G401.6 (cell line): ENCODE data around the gene MED13L.

Experiments
- FAIRE-seq: peaks from 2 replicates; lab custom pipeline; 2012; peaks lifted over from hg19 to GRCh38; lab: Jason Lieb, UNC

Gene MED13L

DNA sequence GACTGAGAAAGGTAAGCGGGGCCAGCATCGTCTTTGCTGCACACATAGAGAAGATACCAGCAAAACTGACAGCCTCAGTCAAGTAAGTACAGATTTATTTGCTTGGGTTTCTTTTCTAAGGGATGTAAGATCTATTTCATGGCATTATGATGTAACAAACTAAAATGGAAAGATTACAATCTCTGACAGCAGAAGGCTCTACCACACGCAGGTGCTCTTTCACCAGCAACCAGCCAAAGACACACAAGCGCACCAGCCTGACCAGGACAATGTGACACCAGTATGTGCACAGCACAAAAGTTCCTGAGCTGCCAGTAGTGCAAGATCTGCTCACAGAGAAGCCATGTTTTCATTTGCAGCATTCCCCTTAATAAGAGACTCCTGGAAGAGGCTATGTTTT, 311.1 kb downstream of the MED13L start:
- no peak for FAIRE-seq

DNA sequence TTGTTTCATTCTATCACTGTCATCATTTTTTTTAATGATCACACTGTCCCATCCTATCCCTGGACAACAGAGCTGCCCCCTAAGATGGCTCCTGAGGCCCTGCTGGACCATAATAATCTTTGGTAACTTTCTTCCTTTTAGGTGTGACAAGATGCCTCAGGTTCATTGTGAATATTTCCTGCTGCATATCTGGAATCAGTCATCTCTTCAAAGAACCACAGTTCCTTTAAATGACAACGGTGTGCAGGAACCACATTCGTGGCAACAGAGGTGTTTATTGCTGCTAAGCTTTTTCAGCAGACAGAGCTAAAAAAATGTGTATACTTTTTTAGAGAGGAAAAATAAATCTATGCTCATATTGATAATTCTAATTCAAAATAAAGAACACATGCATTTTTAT, 312.9 kb downstream of the MED13L start:
- no peak for FAIRE-seq

DNA sequence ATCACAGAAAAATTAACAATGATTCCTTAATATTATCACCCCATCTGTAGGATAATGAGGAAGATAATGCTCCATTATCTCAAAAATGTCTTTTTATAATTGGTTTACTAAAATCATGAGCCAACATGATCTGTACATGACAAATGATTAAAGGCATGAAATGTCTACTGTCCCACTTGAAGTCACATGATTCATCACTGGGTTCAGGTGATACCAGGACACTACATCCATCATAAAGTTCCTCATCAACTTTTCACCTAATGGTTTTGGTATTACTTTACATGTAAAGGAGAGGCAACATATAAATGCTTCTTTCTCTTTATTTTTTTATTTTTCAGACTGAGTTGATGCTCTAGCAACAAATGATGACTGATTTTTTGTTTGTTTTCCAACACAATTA, 313.3 kb downstream of the MED13L start:
- FAIRE-seq = no peak

DNA sequence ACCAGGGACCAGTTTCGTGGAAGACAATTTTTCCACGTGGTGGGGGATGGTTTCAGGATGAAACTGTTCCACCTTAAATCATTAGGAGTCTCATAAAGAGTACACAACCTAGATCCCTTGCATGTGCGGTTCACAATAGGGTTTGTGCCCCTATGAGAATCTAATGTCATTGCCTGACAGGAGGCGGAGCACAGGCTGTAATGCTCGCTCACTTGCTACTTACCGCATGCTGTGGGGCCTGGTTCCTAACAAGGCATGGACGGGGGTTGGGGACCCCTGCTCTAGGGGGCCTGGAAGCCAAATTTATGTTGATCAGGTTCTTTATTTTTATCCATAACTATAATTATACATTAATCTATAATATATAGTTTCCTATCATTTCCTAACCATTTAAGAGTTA, 315.3 kb downstream of the MED13L start:
- FAIRE-seq = no peak

DNA sequence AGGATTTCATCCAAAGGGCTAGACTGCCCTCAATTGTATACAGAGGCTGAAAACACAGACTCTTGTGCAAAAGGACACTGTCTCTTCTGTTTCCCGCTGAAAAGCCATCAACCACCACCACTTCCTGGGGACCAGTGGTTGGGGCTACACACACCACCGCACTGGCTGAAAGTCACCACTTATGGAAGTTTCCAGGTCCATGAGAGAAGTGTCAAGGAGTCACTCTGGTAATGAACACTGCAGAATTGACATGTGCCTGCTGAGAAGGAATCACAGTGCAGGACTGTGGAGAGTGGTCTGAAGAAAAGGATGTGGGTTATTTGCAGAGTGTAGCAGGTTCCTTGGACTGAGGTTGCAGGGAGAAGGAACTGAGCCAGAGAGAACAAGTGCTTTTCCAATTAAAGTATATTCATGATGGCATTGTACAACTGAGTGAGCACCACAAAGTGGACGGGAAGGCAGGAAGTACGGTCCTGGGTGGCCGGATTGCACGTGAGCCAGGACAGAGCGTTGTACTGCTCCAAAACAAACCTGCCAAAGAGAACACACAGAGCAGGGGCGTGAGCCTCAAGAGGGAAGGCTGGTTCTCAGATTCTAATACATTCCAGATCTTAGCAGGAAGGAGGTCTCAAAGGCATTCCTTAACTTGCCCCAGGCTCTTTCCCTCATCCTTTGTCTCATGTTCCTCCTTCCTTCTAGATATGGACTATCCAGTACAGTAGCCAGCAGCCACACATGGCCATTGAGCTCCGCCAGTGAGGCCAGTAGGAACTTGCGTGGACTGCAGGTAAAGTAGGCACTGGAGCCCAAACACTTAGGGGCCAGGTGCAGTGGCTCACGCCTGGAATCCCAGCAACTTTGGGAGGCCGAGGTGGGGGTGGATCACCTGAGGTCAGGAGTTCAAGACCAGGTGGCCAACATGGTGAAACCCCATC, 316.4 kb downstream of the MED13L start:
- no peak for FAIRE-seq

DNA sequence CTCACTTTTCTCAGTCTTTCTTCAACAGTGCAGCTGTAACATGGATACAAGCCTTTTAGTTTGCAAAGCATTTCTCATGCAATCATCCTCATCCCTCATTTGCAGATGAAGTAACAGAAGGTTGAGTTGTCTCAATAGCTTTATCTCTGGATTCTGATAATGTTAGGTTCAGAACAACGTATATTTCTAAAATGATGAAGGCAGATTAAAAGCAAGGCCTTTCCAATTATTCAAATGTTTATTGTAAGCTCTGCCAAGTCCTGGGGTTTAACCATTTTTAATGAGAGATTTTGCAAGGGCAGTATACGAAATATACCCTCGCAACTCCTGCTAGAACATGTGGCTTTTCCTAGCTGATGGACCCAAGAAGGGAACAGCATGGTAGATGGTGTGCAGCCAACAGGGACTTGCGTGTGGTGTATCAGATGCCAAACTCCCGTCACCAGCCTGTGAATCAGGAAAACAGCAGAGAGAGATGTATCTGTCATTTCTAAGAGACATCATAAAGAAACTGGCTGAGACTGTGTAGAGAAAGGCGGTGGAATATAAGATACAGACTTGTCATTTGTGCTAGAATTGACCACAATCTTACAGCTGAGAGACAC, 319.7 kb downstream of the MED13L start:
- FAIRE-seq = no peak

DNA sequence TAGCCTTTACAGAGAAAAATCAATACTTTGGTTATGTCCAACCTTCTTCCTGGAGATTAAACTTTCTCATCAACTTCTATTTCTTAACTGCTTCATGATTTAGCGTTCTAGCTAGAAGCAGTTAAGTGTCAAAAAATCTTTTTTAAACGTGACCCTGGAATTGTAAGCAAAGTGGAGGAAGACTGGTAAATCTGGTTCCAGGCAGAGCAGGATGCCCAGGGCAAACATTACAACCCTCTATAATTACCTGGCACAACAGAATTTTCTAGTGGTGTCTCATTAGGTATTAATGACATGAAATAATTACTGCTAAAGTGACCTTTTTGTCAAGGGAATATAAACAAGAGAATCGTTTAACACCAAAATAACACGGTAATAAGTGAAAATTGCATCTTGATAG, 320.8 kb downstream of the MED13L start:
- no peak for FAIRE-seq

DNA sequence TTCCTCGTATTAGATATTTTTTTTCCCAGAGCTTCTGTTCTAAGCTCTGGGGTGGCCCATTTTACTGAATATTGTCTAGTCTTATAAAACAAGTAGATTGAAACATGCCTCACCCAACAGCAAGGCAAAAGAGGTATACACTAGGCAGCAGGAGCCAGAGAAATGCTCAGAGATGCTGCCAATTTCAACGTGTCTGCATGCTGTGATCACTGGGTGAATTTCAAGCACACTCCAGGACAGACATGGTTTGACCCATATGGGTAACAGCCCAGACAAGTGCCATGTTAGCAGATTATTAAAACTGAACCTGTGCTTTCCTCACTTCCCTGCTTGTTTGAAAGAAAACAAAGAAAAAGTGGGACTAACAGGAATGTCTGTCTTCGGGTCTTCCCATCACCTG, 321.3 kb downstream of the MED13L start:
- FAIRE-seq = no peak

DNA sequence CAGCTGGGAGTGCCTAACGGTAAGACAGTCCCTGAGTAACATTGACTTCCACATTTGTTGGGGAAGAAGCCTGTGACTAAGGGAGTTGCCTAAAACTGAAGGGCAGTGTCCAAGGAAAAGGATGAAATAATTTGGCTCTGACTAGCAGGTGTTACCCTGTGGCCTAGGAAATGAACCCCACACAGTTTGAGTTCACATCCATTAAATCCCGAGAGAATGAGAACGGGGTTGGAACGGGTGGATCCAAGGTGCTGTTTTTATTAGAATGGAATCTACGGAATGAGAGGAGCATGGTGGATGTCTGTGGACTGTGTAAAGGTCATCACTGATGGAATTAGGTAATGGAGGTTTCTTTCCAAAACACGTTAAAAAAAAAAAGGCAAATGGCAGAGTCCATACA, 324.0 kb downstream of the MED13L start:
- no peak for FAIRE-seq

DNA sequence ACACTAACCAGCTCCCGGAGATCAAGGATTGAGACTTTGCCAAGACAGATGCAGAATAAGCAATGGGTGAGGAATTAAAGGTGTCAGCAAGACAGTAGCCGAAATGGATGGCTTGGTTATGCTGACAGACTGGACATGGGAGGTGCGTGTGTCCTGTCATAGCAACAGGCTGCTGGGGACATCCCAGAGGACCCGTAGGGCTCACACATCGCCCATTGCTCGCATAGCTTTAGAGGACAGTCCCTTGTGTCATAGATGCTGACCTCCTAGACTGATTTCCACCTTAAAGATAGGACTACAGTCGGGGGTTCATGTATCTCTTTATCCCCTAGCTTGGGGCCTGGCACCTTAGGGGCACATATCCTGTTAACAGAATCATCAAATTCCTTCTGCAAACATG, 324.5 kb downstream of the MED13L start:
- no peak for FAIRE-seq

DNA sequence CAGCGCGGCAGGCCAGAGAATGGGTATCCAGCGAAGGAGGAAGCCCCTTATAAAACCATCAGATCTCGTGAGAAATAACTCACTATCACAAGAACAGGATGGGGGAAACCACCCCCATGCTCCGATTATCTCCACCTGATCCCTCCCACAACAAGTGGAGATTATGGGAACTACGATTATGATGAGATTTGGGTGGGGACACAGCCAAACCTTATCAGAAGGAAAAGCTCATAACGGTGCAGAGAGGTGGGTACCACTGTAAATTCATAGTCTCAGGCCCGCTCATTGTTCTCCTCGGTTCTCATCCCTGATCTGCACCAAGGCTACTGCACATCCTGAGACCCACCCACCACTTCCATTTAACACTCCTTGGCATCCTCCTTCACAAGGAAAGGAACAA, 326.5 kb downstream of the MED13L start:
- FAIRE-seq = no peak

DNA sequence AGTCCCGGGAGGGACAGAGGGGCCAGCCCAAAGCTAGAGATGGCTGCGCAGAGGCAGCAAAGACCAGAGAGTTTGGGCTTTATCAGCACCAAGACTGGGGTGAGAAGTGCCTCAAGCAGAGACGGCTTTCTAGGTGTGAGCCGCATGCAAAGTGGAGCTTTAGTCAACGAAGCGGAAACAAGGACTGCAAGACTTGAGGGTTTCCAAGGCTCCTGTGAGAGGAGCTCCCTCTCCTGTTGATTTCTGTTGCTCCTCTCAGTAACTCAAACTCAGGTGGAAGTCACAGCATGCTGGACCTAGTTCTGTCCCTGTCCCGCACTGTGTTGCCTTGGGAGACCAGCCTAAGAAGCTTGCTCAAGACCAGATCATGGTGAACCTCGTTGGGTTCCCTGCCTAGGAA, 327.8 kb downstream of the MED13L start:
- FAIRE-seq = no peak

DNA sequence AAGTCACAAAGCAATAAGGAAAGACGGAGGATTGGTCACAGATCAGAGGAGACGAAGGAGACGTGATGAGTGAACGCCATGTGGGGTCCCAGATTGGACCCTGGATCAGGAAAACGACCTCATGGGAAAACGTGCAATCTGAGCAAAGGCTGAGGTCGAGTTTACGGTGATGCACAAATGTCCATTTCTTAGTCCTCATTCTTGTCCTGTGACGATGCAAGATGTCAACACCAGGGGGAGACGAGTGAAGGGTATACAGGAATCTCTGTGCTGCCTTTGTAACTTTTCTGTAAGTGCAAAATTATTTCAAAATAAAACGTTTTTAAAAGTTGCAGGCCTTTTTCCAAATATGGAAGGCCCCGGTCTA, 329.8 kb downstream of the MED13L start:
- FAIRE-seq = no peak

DNA sequence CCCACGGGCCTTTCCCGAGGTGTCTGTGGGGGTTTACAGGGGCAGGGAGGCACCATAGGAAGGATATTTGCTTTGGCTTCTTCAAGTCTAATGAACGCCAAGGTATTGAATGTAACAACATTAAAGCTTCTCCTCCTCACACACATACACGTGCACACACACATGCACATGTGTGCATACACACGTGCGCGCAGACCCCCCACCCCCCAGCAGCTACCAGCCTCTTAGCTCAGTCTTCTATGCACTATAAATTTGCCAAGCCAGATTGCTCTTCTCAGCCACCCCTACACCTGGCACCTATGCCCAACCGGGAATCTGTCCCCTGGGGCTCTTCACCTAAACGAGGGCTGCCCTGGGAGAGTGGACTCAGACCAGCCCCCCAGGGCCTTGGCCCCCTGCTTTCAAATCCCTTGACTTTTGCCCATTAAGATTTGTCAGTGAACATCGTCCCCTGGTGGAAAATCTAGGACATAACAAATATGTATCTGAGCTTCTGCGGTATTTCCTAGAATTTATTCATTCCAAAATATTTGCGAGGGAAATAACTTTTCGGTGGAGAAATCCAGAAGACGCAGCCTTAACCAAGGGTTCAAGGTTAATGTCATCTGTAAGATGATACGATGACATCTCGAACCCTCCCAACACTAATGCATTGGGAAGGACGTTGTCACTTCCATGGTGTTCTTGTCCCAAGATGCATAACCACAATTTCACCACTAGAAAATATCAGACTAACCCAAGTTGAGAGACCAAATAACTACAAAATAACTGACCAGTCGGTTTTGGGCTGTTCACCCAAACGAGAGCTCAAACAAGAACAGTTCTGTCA, 330.4 kb downstream of the MED13L start:
- no peak for FAIRE-seq

DNA sequence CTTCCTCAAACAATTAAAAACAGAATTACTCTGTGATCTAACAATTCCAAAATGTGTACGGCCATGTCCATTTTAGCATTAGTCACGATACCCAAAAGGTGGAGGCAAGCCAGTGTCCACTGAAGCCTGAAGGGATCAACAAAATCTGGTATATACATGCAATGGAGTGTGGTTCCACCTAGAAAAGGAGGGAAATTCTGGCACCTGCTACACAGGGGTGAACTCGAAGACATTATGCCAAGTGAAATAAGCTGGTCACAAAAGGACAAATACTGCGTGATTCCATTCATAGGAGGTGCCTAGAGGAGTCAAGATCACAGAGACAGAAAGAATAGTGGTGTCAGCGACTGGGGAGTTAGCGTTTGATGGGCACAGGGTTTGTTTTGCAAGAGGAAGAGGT, 331.4 kb downstream of the MED13L start:
- no peak for FAIRE-seq

DNA sequence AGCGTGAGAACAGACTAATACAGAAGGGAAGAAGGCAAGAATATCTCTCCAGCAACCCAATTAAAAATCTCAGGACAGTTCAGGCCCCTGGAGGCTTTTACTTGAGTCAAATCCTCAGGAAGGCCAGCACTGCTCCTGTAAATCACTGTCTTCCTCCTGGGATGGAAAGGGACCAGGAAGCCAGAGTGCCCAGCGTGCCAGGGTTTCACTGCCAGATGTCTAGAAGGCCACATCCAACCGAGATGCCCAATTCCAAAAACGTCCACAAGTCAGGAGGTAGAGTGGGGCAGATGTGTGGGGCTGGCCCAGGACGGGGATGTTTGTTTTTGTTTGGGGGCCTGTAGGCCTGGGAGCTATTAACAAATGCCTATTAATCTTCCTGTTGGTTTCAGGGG, 332.0 kb downstream of the MED13L start:
- FAIRE-seq = no peak

DNA sequence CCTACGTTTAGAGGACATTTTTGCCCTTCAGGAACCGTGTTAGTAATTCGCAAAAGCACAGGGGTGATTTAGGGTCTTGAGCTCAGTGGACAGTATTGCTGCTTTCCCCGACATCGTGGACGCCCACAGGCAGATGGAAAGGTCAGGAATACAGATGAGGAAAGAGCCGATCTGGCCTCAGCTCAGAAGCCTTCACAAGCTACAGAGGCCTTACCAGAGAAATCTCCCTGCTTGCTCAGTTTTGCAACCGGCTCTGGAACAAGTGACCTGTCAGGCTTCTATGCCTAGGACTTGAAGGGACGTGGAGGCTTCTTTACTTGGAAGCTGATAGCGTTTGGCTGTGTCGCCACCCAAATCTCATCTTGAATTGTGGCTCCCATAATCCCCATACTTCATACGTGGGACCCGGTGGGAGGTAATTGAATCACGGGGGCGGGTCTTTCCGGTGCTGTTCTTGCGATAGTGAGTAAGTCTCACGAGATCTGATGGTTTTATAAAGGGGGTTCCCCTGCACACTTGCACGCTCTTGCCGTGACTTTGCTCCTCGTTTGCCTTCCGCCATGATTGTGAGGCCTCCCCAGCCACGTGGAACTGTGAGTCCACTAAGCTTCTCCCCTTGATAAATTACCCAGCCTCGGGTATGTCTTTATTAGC, 332.5 kb downstream of the MED13L start:
- FAIRE-seq = no peak

DNA sequence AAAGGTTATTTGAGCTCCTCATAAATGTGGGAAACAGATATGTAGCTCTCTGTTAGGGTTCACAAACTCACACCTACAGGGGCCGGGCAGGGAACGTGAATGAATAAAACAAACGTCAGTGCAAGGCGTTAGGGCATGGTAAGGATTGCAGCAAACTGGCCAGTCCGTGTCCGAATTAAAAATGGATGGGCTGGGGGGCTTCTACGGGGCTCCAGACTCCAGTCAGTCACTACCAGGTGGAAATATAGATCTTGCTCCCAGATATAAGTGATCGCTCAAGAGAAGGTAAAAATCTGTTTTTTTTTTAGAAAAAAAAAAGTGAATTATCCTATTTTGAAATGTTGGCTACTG, 333.1 kb downstream of the MED13L start:
- no peak for FAIRE-seq

DNA sequence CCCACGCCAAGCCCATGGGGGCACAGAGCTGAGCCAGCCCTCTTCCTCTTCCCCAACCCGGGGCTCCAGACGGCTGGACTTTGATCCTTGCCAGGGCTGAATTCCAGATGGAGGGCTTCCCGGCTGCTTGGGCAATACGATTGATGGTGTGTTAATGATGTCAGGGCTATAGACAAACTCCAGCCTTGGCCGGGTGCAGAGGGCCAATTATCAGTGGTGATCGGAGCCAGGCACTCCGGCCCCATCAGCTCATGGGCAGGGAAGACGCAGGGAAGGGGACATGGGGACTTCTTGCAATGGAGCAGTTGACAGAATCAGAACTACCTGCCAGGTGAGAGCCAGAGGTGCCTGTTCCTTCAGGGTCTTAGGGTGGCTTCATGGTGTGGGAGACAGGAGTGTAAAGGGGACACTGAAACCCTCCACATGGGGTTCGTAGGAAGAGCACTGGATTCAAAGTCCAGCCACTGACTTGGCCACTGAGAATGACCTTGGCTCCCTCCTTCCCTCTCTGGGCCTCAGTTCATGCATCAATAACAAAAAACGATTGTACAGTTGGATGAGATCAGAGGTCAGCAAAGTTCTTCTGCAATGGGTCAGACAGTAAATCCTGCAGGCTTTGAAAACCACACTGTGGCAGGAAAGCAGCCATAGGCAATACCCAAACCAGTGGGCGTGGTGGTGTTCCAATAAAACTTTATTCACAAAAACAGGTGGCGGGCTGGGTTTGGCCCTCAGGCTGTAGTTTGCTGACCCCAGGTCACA, 333.7 kb downstream of the MED13L start:
- no peak for FAIRE-seq

DNA sequence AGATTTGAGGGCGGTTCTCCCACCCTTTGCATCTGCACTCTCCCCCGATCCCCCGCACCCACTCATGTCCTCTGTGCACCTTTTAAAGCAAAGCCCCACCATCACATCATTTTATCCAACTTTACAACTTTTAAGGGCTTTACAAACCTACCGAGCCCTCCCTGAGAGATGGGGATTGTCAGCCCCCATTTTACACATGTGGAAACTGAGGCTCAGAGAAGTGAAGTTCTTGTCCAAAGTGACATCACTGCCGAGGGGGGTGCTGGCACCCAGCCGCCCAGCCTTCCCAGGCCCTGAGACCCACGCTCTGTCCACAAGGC, 334.2 kb downstream of the MED13L start:
- no peak for FAIRE-seq

DNA sequence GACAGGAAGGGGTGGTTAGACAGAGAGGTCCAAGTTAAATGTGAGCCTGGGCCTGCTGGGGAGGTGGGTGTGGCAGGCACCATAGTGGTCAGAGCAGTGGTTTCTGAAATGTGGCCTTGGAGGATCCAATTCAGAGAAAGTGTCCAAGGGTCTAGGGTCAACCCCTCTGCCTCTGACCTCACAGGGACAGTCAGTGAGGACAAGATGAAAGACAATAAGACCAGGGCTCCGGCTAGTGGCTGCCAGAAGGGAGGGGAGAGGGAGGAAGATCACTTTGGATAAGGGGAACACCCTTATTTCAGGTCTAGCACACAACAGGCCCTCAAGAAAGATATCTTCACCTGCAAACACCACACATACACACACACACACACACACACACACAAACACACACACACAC, 335.1 kb downstream of the MED13L start:
- FAIRE-seq = no peak

DNA sequence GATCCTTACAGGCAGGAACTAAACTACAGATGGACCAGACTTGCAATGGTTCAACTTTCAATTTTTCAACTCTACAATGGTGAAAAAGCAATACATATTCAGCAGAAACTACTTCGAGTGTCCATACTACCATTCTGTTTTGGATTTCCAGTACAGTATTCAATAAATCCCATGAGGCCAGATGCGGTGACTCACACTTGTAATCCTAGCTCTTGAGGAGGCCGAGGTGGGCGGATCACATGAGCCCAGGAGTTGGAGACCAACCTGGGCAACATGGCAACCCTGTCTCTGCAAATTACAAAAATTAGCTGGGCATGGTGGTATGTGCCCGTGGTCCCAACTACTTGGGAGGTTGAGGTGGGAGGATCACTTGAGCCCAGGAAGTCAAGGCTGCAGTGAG, 336.1 kb downstream of the MED13L start:
- FAIRE-seq = no peak
